K562 (cell line): Measurements from ENCODE around the gene KRTAP9-2. TPM values are rescaled to one million over a fixed set of nuclear protein-coding genes. Genes with fewer than 3 reads are reported as not detected.

ENCODE experiments used
- EP300 ChIP-seq: IDR thresholded peaks from 2 replicates; pipeline ENCODE4 v1.6.1; 2012; ENCODE audit warnings: low read length, improper control_type of control experiment
- ESRRA ChIP-seq: fragments of 450-650 bp; IDR thresholded peaks from 2 replicates; pipeline ENCODE4 v1.6.1; 2014; ENCODE audit warnings: low read depth, mild to moderate bottlenecking, moderate library complexity, borderline replicate concordance
- FOS ChIP-seq: IDR thresholded peaks from 3 replicates; pipeline ENCODE4 v1.6.1; 2011; ENCODE audit not compliant: insufficient read length; ENCODE audit errors: extremely low read depth
- PHF21A ChIP-seq: fragments of 450-650 bp; IDR thresholded peaks from 2 replicates; pipeline ENCODE4 v1.6.1; 2017; ENCODE audit warnings: low read depth, borderline replicate concordance
- SIN3A ChIP-seq, 2 experiments: fragments of 150-350 bp in 1 of 2; IDR thresholded peaks; 2 replicates each; pipeline ENCODE4 v1.6.1; 2011 to 2016; ENCODE audit warnings: borderline replicate concordance in 2 of 2, low read depth in 2 of 2, low read length in 2 of 2, mild to moderate bottlenecking in 2 of 2, moderate library complexity in 2 of 2; ENCODE audit not compliant: control insufficient read depth in 1 of 2
- TEAD1 ChIP-seq, 2 experiments: fragments of 450-650 bp in 1 of 2; sonication (generic) in 1 of 2; formaldehyde crosslinking; IDR thresholded peaks; 2 replicates each; pipeline versions ENCODE4 v1.4.0 to v1.8.0; 2020 to 2022; ENCODE audit warnings: mild to moderate bottlenecking in 2 of 2, missing genetic modification reagents in 1 of 2
- XRCC3 ChIP-seq: fragments of 450-650 bp; IDR thresholded peaks from 2 replicates; pipeline ENCODE4 v1.6.1; 2017; ENCODE audit warnings: mild to moderate bottlenecking, moderate library complexity
- ZNF707 ChIP-seq: fragments of 250-450 bp; sonication (Bioruptor Pico); conservative IDR thresholded peaks from 2 replicates; pipeline ENCODE4 v1.8.0; 2022; ENCODE audit warnings: inconsistent platforms, mild to moderate bottlenecking, moderate library complexity
- polyA plus RNA-seq, 8 experiments: library from polyadenylated mRNA; depleted of rRNA in 4 of 8; stranded (reverse) in 5 of 8; unstranded in 3 of 8; fragments of >200 nt; fragmentation: Nextera tagmentation in 2 of 8; fragmentation: Illumina TruSeq in 1 of 8; extraction: Ambion mirVana in 2 of 8; extraction: Trizol in 1 of 8; gene quantifications; 2 replicates each; pipeline versions ENCODE4 v1.2.1 to v1.2.3, GENCODE V29; 2011 to 2014; ENCODE audit warnings: inconsistent platforms in 1 of 8, missing spikeins in 1 of 8
- total RNA-seq, 7 experiments: library from RNA; depleted of rRNA in 6 of 7; stranded (reverse); fragments of >200 nt in 6 of 7; fragmentation: Illumina TruSeq in 2 of 7; extraction: Trizol in 2 of 7; gene quantifications; 2 replicates each; pipeline versions ENCODE4 v1.2.1 to v1.2.3, GENCODE V29; 2011 to 2021; ENCODE audit warnings: low replicate concordance in 1 of 7
- TF ChIP-seq, protein P1 (sequence below): conservative IDR thresholded peaks from 2 replicates; pipeline ENCODE4 v1.6.1; 2011; ENCODE audit warnings: low read depth, mild to moderate bottlenecking, low read length; ENCODE audit not compliant: control insufficient read depth
- TF ChIP-seq, protein P2 (sequence below): sonication (generic); formaldehyde crosslinking; IDR thresholded peaks from 2 replicates; pipeline ENCODE4 v1.8.0; 2022; ENCODE audit warnings: missing genetic modification reagents, mild to moderate bottlenecking, borderline replicate concordance

The KRTAP9-2 gene
- total and polyA plus RNA-seq, 9 of the 15 experiments (the other 6 are each of a cell fraction or from before 2014, with no cell fraction given): not detected

DNA sequence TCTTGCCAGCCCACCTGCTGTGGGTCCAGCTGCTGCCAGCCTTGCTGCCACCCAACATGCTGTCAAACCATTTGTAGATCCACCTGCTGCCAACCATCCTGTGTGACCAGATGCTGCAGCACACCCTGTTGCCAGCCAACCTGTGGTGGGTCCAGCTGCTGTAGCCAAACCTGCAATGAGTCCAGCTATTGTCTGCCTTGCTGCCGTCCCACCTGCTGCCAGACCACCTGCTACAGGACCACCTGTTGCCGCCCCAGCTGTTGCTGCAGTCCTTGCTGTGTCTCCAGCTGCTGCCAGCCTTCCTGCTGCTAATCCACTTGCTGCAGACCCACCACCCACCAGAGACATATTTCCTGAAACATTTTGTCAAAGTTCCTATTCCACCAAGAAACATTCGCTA is 36.1 kb upstream of the KRTAP9-2 start (continued):
- TF ChIP-seq PHF21A (no peak), ZNF707 (CRISPR knock-in tag) (no peak), SIN3A (IDR thresholded peaks at IDR 0.05; ENCODE audit: borderline replicate concordance in 2 of 2, control insufficient read depth in 1 of 2, low read depth in 2 of 2, low read length in 2 of 2) (no peak), EP300 (no peak), XRCC3 (no peak), ESRRA (no peak), TEAD1 (CRISPR knock-in tag; IDR thresholded peaks at IDR 0.05) (no peak), FOS (no peak)
- TF ChIP-seq, protein P1, sequence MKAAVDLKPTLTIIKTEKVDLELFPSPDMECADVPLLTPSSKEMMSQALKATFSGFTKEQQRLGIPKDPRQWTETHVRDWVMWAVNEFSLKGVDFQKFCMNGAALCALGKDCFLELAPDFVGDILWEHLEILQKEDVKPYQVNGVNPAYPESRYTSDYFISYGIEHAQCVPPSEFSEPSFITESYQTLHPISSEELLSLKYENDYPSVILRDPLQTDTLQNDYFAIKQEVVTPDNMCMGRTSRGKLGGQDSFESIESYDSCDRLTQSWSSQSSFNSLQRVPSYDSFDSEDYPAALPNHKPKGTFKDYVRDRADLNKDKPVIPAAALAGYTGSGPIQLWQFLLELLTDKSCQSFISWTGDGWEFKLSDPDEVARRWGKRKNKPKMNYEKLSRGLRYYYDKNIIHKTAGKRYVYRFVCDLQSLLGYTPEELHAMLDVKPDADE: no peak
- TF ChIP-seq, protein P2, sequence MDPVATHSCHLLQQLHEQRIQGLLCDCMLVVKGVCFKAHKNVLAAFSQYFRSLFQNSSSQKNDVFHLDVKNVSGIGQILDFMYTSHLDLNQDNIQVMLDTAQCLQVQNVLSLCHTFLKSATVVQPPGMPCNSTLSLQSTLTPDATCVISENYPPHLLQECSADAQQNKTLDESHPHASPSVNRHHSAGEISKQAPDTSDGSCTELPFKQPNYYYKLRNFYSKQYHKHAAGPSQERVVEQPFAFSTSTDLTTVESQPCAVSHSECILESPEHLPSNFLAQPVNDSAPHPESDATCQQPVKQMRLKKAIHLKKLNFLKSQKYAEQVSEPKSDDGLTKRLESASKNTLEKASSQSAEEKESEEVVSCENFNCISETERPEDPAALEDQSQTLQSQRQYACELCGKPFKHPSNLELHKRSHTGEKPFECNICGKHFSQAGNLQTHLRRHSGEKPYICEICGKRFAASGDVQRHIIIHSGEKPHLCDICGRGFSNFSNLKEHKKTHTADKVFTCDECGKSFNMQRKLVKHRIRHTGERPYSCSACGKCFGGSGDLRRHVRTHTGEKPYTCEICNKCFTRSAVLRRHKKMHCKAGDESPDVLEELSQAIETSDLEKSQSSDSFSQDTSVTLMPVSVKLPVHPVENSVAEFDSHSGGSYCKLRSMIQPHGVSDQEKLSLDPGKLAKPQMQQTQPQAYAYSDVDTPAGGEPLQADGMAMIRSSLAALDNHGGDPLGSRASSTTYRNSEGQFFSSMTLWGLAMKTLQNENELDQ (CRISPR knock-in tag): no peak
- TF ChIP-seq, all 486 proteins: peak for 0
